ENCODE data around the gene GRID2. TPM values are rescaled to one million over a fixed set of nuclear protein-coding genes. Genes with fewer than 3 reads are reported as not detected.

The GRID2 gene
- total and polyA plus RNA-seq, 8 donors = 0.39 TPM; not detected in 7

GRCh38 chr4:93086356-93086755 is 782.6 kb downstream of the GRID2 start:
- Histone ChIP-seq H3K9me3 (no peaks in the 10 kb centered on the region), H3K27me3 (no peaks in the 10 kb centered on the region), H3K4me3 (no peak overlapping the region), H3K4me1 (no peaks in the 10 kb centered on the region), H3K36me3 (no peaks in the 10 kb centered on the region), H3K27ac (no peak overlapping the region)
- intact Hi-C loops (cut with DNase I) = no loop called here
- 57 to 63% methylated on average over 4 of the region's 4 CpGs for WGBS, 2 donors
- FAIRE-seq (no peak), DNase-seq (no peak), ATAC-seq (no peak)
- no peak for TF ChIP-seq CTCF (IDR thresholded peaks at IDR 0.05)

GRCh38 chr4:93092765-93093164 is 789.0 kb downstream of the GRID2 start:
- DNase-seq (no peak), ATAC-seq (no peak), FAIRE-seq (no peak)
- H3K4me3 ChIP-seq = no peak overlapping the region
- H3K36me3 ChIP-seq = no peaks in the 10 kb centered on the region
- no peaks in the 10 kb centered on the region for H3K9me3 ChIP-seq
- no peaks in the 10 kb centered on the region for H3K27me3 ChIP-seq
- H3K4me1 ChIP-seq = no peaks in the 10 kb centered on the region
- 77 to 88% methylated on average over 2 of the region's 2 CpGs for WGBS, 2 donors
- no peak overlapping the region for H3K27ac ChIP-seq
- no peak for TF ChIP-seq CTCF (IDR thresholded peaks at IDR 0.05)
- intact Hi-C loops (cut with DNase I) = no loop called here

- TF ChIP-seq CTCF (IDR thresholded peaks at IDR 0.05) = no peak
- Histone ChIP-seq H3K4me1 (no peaks in the 10 kb centered on the region), H3K9me3 (no peaks in the 10 kb centered on the region), H3K27ac (no peak overlapping the region), H3K27me3 (no peaks in the 10 kb centered on the region), H3K36me3 (no peaks in the 10 kb centered on the region), H3K4me3 (no peak overlapping the region)
- ATAC-seq (no peak), DNase-seq (no peak), FAIRE-seq (no peak)
- WGBS, 2 donors = 83 to 87% methylated on average over 7 of the region's 7 CpGs
- intact Hi-C loops (cut with DNase I) = no loop called here
These were observed 799.3 kb downstream of the GRID2 start for GRCh38 chr4:93103042-93103441.

GRCh38 chr4:93116624-93117023 is 812.9 kb downstream of the GRID2 start:
- 70 to 80% methylated on average over 1 of the region's 1 CpG for WGBS, 2 donors
- FAIRE-seq (no peak), ATAC-seq (no peak), DNase-seq (no peak)
- H3K9me3 ChIP-seq = no peaks in the 10 kb centered on the region
- no peaks in the 10 kb centered on the region for H3K4me1 ChIP-seq
- TF ChIP-seq CTCF (IDR thresholded peaks at IDR 0.05) = no peak
- no peak overlapping the region for H3K4me3 ChIP-seq
- H3K36me3 ChIP-seq = no peaks in the 10 kb centered on the region
- H3K27me3 ChIP-seq = no peaks in the 10 kb centered on the region
- H3K27ac ChIP-seq = no peak overlapping the region
- intact Hi-C loops (cut with DNase I) = no loop called here

- intact Hi-C loops (cut with DNase I) = no loop called here
- no peak overlapping the region for H3K27ac ChIP-seq
- H3K4me1 ChIP-seq = no peaks in the 10 kb centered on the region
- ATAC-seq (no peak), FAIRE-seq (no peak), DNase-seq (no peak)
- 94 to 98% methylated on average over 2 of the region's 2 CpGs for WGBS, 2 donors
- no peaks in the 10 kb centered on the region for H3K36me3 ChIP-seq
- no peaks in the 10 kb centered on the region for H3K27me3 ChIP-seq
- no peak for TF ChIP-seq CTCF (IDR thresholded peaks at IDR 0.05)
- H3K4me3 ChIP-seq = no peak overlapping the region
- H3K9me3 ChIP-seq = no peaks in the 10 kb centered on the region
These were observed 823.7 kb downstream of the GRID2 start for GRCh38 chr4:93127489-93127888.
